AG10803 (cell line): Measurements from ENCODE around the gene FHIT.

Source experiments
- DNase-seq: peaks from one replicate; pipeline ENCODE4 v3.0.0; 2010; ENCODE audit warnings: low read depth
- H3K4me3 ChIP-seq: 2 replicates; pipeline ENCODE4 v1.5.1; 2011; ENCODE audit warnings: mild to moderate bottlenecking, low read length, control low read depth
- TF ChIP-seq, protein P1 (sequence below): conservative IDR thresholded peaks from 2 replicates; pipeline ENCODE4 v1.5.1; 2011; ENCODE audit warnings: mild to moderate bottlenecking, low read length, control low read depth, inconsistent platforms

FHIT gene

DNA sequence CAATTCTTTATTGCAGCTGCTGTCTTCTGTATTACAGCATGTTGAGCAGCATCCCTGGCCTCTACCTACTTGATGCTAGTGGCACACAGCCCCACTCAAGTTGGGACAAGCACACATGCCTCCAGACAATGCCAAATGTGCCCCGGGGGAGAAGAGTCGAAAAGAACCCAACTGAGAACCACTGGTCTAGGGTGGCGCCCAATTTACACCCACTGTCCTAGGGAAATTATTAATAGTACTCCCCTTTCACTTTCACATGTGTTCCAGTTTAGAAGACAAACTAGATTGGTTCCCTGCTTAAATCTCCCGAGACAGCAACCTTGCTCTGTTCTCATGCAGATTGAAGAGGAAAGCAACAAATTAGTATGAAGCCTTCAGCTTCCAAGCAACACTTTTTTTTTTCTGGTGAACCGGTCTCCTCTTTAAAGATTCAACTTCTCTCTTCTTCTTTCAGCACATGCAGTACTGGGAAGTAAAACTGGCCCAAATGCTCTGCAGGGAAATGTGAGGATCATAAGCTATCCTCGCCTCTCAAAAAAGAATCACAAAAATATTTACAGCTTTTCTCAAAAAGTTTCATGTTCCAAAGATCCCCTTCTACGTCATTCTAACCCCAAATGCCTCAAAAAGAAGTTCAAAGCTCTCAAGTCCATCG is 1377.5 kb downstream of the FHIT start:
- DNase-seq, result no peak

DNA sequence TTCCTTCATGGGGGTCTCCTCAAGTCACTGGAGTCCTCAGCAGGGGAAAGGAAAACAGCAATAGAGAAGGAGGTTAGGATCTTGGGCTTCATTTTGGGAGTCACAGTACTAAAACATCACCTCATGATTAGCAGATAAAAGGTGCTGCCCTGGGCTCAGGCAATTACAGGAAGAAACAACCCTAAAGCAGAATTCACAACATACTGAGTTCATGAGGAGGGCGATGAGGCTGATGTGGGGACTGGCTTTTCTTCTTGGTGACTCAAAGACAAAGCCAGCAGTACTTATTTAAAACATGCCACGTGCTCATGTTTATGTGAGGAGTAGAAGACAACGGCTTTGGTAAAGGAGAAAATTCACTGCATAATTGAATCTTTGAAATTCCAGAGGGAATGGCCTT is 1379.1 kb downstream of the FHIT start:
- H3K4me3 ChIP-seq, result no peak overlapping the region
- DNase-seq, result peak; percentile 4
- TF ChIP-seq, protein P1, sequence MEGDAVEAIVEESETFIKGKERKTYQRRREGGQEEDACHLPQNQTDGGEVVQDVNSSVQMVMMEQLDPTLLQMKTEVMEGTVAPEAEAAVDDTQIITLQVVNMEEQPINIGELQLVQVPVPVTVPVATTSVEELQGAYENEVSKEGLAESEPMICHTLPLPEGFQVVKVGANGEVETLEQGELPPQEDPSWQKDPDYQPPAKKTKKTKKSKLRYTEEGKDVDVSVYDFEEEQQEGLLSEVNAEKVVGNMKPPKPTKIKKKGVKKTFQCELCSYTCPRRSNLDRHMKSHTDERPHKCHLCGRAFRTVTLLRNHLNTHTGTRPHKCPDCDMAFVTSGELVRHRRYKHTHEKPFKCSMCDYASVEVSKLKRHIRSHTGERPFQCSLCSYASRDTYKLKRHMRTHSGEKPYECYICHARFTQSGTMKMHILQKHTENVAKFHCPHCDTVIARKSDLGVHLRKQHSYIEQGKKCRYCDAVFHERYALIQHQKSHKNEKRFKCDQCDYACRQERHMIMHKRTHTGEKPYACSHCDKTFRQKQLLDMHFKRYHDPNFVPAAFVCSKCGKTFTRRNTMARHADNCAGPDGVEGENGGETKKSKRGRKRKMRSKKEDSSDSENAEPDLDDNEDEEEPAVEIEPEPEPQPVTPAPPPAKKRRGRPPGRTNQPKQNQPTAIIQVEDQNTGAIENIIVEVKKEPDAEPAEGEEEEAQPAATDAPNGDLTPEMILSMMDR, result no peak

More for the DNA sequence above, 1377.5 kb downstream of the FHIT start:
- TF ChIP-seq, protein P1, result no peak
- no peak overlapping the region for H3K4me3 ChIP-seq

DNA sequence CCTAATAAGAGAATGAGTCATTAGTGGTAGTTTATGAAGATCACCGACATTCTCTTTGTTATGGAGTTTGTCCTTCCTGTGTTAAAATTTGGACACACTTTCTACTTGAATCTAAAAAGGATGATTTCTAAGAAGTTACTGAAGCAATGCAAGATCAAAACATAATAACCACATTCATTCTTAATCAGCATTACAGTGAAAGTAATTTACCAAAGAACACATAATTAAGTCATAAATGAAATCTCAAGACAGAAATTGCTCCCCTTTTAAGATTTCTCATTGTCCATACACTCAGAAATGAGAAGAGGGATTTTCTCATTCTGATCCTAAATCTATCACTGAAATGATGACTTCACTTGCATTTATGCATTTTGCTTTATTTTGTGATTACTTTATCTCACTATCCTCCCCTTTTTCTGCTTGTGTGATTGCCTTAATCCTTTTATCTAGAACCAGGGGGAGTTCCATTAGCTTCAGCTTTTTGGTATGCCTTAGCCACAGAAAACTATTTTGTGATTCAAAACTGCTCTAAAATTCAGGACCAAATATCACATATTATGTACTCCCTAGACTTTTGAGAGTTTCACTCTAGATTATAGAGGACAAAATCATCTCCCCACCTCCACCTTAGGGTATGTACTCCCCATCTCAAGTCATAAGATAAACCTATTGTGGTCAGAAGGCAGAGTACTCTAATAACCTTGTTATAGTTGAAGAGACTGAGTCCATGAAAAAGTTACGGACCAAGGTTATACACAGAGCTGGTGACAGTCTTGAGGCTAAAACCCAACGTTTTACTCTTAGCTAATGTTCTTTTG is 1383.9 kb downstream of the FHIT start:
- H3K4me3 ChIP-seq, result no peak overlapping the region
- TF ChIP-seq, protein P1, result no peak
- no peak for DNase-seq

DNA sequence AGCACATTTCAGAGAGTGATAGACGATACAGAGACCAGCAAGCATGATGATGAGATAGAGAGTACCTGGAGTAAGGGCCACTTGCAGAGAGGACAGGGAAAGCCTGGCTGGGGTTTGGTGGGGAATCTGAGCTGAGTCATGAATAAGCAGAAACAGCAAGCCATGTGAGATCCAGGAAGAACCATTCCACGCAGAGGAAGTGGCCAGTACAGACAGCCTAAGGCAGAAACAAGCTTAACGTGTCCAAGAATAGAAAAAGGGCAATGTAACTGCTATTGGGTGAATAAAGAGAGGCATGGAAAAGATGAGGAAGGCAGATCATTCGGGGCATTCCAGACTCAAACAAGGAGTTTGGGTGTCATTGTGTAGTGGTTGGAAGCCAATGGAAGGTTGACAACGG is 1385.2 kb downstream of the FHIT start:
- TF ChIP-seq, protein P1, result no peak
- no peak overlapping the region for H3K4me3 ChIP-seq
- DNase-seq, result peak; percentile 3

DNA sequence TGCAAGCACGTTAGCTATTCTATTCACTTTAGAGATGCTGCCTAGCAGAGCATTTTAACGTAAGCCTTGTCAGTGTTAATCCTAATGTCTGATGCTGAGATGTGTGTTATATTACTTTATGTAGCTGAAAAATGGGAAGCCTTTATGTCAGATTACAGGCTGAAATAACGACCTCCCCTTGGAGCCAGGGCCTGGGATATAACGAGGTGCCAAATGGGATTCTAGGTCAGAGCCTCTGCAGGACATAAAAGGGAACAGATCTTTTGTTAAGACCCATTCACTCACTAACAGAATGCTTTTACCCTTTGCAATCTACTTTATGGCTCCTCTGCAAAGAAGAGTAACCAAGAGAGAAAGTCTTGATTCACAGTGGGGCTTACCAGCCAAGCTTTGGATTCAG is 1385.9 kb downstream of the FHIT start:
- no peak overlapping the region for H3K4me3 ChIP-seq
- TF ChIP-seq, protein P1, result no peak
- DNase-seq, result no peak

DNA sequence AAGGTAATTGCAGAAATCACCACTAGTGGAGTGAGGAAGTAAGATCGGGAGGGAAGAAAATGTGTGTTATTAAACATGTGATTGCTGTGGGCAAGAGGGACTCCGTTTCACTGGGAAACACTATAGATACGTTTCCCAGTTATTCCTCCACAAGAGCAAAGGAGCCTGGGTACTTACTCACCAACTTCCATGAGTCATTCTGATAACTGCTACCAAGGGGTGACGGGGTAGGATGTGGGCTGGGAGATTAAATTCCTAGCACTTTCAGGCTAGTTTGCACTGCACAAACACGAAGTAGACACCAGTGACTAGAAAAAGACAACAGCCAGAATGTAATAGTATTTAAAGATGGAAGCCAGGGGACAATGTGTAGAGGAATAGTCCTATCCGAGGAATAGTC is 1388.6 kb downstream of the FHIT start:
- TF ChIP-seq, protein P1, result no peak
- peak; percentile 7 for DNase-seq
- no peak overlapping the region for H3K4me3 ChIP-seq
